SK-N-MC (cell line): Measurements from ENCODE around the gene LOXL4.

Experiments
- EZH2 ChIP-seq: fragments of 200-600 bp; sonication (generic); IDR thresholded peaks from one replicate; pipeline ENCODE4 v1.6.1; 2017; ENCODE audit warnings: antibody characterized with exemption
- FOXP2 ChIP-seq: optimal IDR thresholded peaks from 2 replicates; pipeline ENCODE3; 2011; ENCODE audit warnings: mild to moderate bottlenecking, moderate library complexity; ENCODE audit not compliant: insufficient read depth; ENCODE audit errors: extremely low read length, control extremely low read depth
- POLR2AphosphoS5 ChIP-seq: IDR thresholded peaks from 2 replicates; pipeline ENCODE4 v1.6.1; 2012; ENCODE audit warnings: mild to moderate bottlenecking, low read depth, low read length, borderline replicate concordance

- TF ChIP-seq EZH2: no peak
- TF ChIP-seq POLR2AphosphoS5: no peak
- TF ChIP-seq FOXP2: no peak
Observed at GRCh38 chr10:98253499-98253898, 14.5 kb downstream of the LOXL4 start.
